OCI-M2 (cell line): ENCODE measurements around the gene HPSE.
"Not testable (repeated sequence)": the region's sequence is repeated elsewhere in the genome, so short reads cannot be mapped to it uniquely, and the experiment has no call there.

Experiments
- DNase-seq: peaks from one replicate; lab custom pipeline; 2025; ENCODE audit not compliant: unreplicated experiment; lab: John Stamatoyannopoulos, UW

The HPSE gene

DNA sequence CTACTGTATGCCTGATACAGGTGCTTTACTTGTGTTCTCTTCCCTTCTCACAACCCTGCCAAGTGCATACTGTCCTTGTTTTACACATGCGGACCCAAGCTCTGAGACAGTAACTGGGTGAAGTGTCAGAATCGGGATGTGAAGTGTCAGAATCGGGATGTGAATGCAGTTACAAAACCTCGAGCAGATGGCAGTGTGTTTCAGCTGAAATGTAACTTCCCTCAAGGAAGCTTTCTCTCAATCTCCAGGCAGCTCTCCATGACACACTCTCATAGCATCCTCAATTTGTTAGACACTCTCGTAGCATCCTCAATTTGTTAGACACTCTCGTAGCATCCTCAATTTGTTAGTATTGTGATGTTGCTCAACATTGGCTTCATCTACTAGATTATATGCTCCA, 1.1 kb upstream of the HPSE start:
- DNase-seq: no peak

DNA sequence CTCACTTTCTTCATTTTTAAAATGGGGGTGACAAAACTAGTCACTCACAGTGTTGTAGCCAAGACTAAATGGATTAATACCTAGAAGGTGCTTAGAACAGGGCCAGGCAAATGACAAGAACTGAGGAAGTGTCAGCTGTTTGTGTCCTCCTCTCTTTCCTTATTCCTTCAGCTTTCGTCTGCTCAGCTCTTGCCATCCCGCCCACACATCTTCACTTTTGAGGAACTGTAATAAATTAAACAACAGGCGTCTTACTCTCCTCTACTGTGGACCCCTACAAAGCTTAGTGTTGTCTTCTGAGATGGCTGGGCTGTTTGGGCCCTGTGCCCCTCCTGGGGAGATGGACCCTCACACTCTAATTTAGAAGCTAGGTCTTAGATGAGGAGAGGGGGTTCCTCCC, 2.7 kb downstream of the HPSE start:
- DNase-seq: no peak

DNA sequence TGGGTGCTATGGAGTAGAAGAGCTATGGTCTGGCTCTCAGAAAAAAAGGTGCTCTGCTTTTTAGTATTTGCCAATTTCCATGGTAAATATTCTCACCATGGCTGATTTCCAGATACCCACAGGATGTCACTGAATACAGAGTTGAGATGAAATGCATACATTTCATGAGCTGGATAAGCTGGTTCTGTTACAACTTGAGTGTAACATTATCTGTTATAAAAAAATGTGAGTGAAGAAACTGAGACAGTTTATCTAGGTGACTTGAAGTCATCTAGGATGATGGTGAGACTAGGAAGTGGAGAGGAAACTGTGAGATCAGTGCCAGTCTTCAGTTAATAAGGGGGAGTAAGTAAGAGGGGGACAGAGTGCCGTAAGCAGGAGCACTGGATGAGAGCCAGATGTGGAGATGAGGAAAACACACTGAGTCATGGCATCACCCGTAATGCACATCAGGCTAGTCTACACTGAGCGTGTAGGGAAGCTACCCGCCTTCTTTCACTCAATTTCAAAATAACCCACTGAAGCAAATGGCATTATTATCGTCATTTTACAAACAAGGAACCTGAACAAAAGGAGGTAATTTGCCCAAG, 5.0 kb downstream of the HPSE start:
- DNase-seq: no peak

DNA sequence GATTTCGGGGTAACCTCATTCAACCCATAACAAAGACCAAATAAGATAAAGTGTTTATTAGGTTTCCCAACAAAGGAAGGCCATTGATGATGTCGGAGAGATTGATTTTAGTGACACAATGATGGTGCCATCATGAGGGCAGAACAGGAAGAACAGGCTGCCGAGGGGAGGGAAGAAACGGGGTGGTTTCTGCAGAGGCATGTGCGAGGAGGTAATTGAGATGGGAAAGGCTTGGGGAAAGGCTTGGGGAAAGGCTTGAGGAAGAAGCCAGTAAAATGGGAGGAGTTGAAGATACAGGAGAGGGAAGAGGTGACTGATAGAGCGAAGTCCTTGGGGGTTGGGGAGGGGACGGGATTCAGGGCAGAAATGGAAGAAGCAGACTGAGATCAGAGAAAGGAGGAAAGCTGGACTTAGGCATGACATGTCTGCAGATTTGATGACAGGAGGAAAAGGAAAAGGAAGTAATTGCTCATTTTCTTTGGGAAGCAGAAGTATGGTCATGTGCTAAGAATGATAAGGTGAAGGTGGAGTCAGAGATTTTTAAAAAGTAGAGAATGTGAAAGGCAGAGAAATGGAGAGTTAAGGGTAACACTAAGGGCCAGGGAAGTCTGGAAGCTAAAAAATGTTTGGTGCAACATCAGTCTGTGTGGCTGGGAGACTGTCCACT, 6.0 kb downstream of the HPSE start:
- DNase-seq: no peak

DNA sequence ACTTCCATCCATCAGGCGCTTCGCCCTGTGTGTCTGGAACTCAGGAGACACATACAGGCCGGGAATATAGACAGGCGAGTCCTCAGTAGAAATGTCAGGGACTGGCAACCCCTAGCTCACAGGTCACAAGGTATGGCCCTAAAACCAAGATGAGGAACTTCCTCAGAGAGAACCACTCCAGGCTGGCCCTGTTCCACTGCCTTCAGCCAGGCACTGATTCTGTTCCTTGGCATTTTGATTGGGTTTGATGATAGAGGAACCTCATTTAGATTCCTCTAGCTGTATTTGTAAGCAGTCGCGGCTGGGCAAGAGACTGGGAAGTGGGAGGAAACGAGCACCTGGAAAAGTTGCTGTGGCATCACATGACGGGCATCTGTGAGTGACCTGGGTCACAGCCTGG, 8.1 kb downstream of the HPSE start:
- DNase-seq: no peak

DNA sequence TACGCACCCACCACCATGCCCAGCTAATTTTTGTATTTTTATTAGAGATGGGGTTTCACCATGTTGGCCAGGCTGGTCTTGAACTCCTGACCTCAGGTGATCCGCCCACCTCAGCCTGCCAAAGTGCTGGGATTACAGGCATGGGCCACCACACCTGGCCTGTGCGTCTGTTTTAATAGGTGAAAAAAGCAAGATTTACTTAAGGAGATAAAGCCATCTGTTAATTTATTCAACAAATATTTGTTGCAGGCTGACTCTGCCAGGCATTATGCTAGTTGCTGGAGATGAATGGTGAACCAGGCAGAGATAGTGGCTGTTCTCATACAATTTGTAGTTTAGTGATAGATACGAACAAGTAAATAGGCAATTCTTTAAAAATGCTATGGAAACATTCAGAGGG, 9.3 kb downstream of the HPSE start:
- DNase-seq: not testable (repeated sequence)

DNA sequence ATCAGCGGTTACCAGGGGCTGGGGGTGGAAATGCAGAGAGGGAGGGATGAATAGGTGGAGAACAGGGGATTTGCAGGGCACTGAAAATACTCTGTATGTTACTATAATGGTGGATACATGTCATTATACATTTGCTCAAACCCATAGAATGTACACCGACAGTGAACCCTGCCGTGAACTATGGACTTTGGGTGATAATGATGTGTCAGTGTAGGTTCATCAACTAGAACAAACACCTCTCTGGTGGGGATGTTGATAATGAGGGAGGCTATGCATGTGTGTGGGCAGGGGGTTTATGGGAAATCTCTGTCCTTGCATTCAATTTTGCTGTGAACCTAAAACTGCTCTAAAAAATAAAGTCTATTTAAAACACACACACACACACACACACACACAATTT, 11.5 kb downstream of the HPSE start:
- no peak for DNase-seq

DNA sequence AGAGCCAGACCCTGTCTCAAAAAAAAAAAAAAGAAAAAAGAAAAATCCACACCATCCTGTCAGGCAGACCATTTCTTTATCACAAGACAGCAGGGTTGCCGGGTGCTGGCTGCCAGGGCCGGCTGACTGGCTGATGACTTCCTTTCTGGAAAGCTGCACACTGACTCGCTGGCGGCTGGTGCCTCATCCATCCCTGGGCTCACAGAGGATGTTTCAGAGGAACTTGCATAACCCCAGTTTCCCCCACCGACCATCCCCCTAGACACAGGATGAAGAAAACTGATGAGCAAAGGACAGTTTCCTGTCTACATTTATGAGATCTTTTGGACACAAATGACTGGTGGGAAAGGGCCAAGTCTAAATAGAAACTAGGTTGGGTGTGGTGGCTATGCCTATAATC, 14.1 kb downstream of the HPSE start:
- DNase-seq: no peak

DNA sequence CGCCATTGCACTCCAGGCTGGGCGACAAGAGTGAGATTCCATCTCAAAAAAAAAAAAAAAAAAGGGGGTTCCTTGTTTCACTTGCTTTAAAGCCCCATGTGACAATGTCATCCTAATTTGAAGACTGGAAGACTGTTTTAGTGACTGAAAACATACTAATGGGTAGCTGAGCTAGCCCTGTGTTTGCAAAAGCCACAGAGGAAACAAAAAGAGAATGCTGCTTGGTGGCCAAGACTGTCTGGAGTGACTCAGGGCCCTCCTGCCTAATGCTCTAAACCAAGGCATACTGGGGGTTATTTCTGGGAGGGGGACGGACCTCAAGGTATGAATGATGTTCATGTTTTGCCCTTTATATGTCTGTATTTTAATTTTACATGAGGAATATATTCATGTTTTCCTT, 16.0 kb downstream of the HPSE start:
- DNase-seq: no peak

DNA sequence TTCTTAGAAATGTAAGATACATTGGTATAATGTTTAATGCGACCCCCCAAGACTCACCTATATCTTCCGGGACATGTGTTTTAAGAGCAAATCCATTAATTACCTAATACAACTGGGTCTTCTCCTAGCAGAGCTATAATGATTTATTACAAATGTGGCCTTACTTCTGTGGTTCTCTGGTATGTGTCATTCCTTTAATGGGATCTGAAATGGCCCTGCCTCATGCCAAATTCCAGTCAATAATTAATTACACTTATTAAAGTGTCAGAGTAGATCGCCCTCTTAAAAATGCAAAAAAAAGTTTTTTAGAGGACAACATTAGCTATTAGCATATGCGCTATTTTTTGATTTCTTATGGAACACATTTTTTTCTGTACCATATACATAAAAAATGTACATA, 17.0 kb downstream of the HPSE start:
- no peak for DNase-seq

DNA sequence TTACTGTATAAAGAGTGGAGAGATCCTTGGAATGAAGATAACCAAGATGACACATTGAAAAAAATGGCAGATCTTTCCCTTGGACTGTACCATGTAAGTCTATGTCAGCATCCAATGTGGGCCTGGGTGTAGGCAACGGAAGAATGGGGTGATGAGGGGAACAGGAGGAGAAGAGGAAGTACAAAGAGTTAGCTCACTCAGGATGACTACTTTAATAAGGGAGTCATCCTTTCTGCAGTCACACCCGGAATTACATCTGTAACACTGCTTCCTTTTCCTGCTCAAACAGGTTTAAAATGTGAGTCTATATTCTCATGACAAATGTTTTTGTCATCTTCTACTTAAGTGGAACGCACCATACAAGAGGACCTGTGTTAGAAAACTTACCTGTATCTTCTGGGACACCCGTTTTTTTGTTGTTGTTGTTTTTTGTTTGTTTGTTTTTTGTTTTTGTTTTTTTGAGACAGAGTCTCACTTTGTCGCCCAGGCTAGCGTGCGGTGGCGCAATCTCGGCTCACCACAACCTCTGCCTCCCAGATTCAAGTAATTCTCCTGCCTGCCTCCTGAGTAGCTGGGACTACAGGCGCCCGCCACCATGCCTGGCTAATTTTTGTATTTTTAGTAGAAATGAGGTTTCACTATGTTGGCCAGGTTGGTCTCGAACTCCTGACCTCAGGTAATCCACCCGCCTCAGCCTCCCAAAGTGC, 18.0 kb downstream of the HPSE start:
- no peak for DNase-seq

DNA sequence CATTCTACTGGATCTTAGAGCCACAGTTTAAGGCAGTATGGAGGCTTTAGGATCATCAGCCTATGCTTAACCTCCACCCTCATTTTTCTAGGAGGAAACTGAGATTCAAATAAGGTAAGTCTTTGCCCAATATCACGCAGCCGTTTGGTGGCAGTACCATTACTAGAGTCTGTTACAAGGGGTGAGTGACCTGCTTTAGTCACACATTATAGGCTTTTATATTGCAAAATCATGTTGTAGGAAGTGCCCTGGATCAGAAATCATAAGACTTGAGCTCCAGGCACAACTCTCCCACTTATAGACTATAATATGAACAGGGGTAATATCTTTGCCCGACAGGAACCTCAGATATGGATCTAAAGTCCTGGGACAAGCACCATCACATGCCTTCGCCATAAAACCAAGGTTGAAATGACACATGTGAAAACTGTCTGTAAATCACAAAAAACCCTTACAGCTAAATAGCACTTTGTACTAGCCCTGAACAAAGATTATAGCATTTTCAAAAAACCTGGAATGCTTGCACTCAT, 19.2 kb downstream of the HPSE start:
- DNase-seq: no peak

DNA sequence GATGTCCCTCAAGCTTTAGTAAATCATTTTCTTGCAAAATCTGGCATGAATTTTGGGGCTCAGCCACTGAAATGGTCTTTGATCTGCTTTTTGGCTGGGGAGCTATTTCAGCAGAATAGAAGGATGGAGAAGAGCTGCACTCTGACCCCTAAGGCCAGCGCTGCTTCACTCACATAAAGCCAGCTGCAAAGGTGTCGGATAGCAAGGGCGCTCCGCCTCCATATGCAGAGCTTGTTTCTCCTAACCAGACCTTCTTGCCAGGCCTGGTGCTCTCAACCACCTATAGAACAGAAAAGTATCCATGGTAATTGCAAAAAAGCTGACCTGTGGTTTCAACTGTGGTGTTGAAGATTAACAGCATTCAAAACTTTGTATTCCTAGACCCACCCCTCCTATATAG, 26.0 kb downstream of the HPSE start:
- DNase-seq: no peak

DNA sequence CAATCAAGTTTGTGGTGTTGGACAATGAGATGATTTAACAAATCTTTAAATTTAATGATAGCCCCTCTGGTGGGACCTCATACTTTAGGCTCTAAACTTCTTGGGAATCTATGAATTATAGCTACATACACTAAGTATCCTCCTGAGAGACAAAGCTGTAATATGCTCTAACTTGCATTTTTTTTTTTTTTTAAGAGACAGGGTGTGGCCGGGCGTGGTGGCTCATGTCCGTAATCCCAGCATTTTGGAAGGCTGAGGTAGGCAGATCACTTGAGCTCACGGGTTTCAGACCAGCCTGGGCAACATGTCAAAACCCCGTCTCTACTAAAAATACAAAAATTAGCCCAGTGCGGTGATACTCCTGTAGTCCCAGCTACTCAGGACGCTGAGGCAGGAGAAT, 26.7 kb downstream of the HPSE start:
- DNase-seq: no peak

DNA sequence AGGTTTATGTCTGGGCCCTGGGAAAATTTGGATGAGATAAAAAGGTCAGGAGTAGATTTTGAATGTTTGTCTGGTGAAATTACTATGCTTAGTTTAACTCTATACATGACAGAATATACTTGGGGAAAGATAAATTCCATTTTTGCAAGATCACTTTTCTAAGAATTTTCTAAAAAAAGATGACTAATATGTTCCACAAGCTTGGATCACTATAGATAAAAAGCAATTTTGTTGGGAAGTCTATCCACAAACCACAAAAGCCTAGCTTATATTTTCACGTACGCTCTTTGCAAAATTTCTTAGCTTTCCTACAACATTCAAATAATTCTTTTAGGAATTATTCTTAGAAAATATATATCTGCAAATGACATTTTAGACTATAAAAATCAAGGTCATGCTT, 29.5 kb downstream of the HPSE start:
- no peak for DNase-seq

DNA sequence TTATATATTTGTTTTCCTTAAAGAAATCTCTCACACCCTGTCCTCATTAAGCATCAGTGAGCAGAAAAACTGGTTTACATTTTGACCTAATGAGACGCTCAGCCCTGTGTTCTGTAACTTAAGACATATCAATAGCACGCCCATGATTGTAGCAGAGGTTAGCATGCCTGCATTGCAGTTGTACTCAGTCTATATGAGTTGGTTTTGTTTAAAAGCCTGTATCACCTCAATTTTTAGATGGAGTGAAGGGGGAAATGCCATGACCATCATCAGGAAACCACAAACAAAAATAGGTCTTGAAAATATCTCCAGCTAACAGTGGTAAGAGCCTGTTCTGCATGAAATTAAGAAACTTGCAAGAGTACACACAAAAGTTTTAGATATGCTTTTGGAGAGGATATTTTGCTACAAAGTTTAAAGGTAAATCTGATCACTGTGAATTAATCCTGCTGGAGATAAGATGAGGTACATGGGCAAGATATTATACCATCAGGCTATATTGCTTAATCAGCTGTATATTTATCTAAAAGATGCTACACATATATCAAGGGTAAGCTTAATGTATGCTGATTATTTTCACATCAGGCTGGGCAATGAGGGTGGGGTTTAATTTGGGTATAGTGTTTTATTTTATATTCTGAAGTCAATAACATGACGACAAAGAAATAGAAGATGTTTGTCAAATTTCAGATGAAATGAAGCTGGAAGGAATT, 36.9 kb downstream of the HPSE start:
- DNase-seq: no peak

DNA sequence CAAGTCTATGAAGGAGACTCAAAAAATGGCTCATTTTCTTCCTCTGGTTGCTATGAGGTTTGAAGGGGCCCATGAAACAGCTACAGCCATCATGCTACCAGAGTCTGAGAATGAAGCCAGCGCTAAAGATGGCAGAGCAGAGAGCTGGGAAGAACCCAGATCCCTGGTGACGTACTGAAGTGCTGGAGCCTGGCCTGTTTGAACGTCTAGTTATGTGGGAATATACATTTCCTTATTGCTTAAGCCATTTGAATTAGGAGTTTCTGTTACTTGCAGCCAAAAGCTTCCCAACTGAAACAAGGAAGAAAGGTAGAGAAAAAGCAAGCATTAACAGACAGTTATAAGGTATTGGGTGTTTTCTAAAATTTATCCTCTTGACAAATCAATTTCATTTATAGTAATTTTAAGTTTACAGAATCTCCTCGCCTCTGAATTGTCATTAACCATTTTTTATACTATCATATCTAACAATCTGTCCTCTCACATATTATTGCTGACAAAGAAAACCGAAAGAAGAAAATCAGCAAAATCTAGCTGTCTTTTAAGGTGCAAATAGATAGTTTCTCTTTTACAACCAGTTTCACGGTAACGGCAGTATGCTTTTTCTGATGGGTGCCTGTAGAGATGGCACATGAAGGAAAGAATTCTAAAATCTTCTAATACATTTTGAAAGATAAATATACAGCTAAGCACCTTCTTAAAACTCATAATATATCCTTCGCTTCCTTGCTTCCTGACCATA, 41.2 kb downstream of the HPSE start:
- DNase-seq: no peak

DNA sequence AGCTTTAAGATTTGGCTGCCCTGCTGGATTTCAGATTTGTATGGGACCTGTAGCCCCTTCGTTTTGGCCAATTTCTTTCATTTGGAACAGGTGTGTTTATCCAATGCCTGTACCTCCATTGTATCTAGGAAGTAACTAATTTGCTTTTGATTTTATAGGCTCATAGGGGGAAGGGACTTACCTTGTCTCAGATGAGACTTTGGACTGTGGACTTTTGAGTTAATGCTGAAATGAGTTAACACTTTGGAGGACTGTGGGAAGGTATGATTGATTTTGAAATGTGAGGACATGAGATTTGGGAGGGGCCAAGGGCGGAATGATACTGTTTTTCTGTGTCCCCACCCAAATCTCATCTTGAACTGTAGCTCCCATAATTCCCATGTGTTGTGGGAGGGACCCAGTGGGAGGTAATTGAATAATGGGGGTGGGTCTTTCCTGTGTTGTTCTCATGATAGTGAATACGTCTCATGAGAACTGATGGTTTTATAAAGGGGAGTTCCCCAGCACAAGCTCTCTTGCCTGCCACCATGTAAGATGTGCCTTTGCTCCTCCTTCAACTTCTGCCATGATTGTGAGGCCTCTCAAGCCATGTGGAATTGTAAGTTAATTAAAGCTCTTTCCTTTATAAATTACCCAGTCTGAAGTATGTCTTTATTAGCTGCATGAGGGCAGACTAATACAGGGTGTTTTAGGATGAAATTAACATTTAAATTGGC, 44.4 kb downstream of the HPSE start:
- not testable (repeated sequence) for DNase-seq

DNA sequence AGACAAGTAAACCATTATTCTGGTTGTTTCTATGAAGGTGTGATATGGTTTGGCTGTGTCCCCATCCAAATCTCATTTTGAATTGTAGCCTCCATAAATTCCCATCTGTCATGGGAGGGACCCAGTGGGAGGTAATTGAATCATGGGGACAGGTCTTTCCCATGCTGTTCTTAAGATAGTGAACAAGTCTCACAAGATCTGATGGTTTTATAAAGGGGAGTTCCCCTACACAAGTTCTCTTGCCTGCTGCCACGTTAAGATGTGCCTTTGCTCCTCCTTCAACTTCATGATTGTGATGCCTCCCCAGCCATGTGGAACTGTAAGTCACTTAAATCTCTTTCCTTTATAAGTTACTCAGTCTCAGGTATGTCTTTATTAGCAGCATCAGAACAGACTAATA, 46.3 kb downstream of the HPSE start:
- not testable (repeated sequence) for DNase-seq

DNA sequence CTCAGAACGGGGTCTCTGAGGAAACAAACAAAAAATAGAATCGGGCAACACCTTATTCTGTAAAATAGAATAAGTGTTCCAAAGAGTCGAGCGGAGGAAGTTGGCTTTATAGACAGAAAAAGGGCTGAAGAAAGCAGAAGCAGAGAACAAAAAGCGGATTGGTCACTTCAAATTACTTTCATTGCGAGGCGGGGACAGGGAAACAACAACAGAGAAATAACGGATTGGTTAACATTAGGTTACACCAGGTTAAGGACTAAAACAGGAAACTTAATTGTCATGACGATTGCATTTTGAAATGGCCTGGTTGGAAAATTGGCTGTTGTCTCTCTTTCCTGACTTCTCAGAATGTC, 49.6 kb downstream of the HPSE start:
- DNase-seq: peak; percentile 57
